ENCODE results near the gene POC1A. TPM values are rescaled to one million over a fixed set of nuclear protein-coding genes. Genes with fewer than 3 reads are reported as not detected.

The POC1A gene
- total RNA-seq, 1 donor from 2014 or later = 3.7 TPM

DNA sequence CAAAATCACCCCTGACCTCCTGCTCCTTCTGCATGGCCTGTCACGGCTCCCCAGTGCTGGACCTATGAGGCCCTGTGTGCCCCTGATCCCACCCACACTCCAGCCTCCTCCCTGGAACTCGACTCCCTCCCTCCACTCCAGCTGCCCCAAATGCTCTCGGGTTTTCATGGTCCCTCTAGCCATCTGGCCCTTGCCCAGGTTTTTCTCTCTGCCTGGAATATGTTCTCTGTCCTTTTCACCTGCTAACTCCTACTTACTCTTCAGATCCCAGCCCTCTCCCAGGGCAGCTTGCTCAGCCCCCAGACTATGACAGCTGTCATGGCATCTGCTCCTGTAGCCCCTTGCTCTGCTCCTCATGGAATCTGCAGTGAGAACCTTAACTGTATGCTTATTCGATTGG lies 128.2 kb downstream of the POC1A start:
- DNase-seq (ENCODE audit: low read depth) = no peak
- H3K4me1 Mint-ChIP-seq (ENCODE audit: low read depth, unreplicated experiment) = peaks cover 33% of the 10 kb centered on the region
- Histone ChIP-seq H3K36me3 (ENCODE audit: insufficient read depth, low read length) (no peaks in the 10 kb centered on the region), H3K9ac (ENCODE audit: low read length) (no peak overlapping the region), H4K20me1 (ENCODE audit: insufficient read depth, low read length) (no peaks in the 10 kb centered on the region), H2AFZ (ENCODE audit: low read depth, low read length) (no peak overlapping the region), H3K79me2 (ENCODE audit: insufficient read depth, low read length) (no peaks in the 10 kb centered on the region), H3K4me2 (ENCODE audit: low read length) (no peak overlapping the region), H3K9me3 (ENCODE audit: insufficient read depth, low read depth, low read length) (no peaks in the 10 kb centered on the region), H3K4me1 (ENCODE audit: insufficient read depth, low read length) (peaks cover 10% of the 10 kb centered on the region), H3K27ac (ENCODE audit: low read depth, low read length) (no peak overlapping the region), H3K4me3 (ENCODE audit: insufficient read depth, low read depth, low read length) (no peak overlapping the region), H3K27me3 (ENCODE audit: insufficient read depth, low read length) (no peaks in the 10 kb centered on the region)
- peaks cover 4% of the 10 kb centered on the region for H3K9me3 Mint-ChIP-seq (ENCODE audit: unreplicated experiment)
- no peak overlapping the region for H3K27ac Mint-ChIP-seq (ENCODE audit: unreplicated experiment)
- TF ChIP-seq, protein P1, sequence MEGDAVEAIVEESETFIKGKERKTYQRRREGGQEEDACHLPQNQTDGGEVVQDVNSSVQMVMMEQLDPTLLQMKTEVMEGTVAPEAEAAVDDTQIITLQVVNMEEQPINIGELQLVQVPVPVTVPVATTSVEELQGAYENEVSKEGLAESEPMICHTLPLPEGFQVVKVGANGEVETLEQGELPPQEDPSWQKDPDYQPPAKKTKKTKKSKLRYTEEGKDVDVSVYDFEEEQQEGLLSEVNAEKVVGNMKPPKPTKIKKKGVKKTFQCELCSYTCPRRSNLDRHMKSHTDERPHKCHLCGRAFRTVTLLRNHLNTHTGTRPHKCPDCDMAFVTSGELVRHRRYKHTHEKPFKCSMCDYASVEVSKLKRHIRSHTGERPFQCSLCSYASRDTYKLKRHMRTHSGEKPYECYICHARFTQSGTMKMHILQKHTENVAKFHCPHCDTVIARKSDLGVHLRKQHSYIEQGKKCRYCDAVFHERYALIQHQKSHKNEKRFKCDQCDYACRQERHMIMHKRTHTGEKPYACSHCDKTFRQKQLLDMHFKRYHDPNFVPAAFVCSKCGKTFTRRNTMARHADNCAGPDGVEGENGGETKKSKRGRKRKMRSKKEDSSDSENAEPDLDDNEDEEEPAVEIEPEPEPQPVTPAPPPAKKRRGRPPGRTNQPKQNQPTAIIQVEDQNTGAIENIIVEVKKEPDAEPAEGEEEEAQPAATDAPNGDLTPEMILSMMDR (IDR thresholded peaks at IDR 0.05; ENCODE audit: insufficient read depth, low read depth, low read length) = no peak
- TF ChIP-seq EZH2 (IDR thresholded peaks at IDR 0.05; ENCODE audit: insufficient read depth, low read length) = no peak
- peaks cover under 1% of the 10 kb centered on the region for H3K36me3 Mint-ChIP-seq (ENCODE audit: low read depth, unreplicated experiment)
- H3K27me3 Mint-ChIP-seq (ENCODE audit: low read depth, unreplicated experiment) = peaks cover 4% of the 10 kb centered on the region
- no peak overlapping the region for H3K4me3 Mint-ChIP-seq (ENCODE audit: unreplicated experiment)
- FAIRE-seq = no peak

DNA sequence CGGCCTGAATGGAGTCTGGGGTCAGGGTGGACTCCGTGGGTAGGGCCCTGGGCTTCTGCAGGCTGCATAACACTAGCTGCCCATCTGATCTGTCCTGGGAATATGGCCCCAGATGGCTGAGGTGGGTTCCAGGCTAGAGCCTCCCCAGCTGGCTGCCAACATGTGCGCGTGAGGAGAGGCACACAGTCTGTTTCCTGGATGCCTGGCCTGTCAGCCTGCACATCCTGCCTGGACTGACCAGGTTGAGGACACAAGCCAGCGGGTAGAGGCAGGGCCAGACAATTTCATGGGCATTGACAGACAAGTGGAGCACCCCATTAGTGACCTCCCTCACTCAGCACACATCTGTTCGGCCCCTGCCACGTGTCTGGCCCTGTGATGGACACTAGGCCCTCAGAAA lies 128.8 kb downstream of the POC1A start:
- H3K4me3 Mint-ChIP-seq (ENCODE audit: unreplicated experiment) = no peak overlapping the region
- H3K27ac ChIP-seq (ENCODE audit: low read depth, low read length) = no peak overlapping the region
- H3K27me3 Mint-ChIP-seq (ENCODE audit: low read depth, unreplicated experiment) = peaks cover 4% of the 10 kb centered on the region

More for the DNA sequence above, 128.8 kb downstream of the POC1A start:
- H3K4me1 Mint-ChIP-seq (ENCODE audit: low read depth, unreplicated experiment) = peaks cover 34% of the 10 kb centered on the region
- H3K79me2 ChIP-seq (ENCODE audit: insufficient read depth, low read length) = no peaks in the 10 kb centered on the region
- H3K4me3 ChIP-seq (ENCODE audit: insufficient read depth, low read depth, low read length) = no peak overlapping the region
- no peak for FAIRE-seq
- H3K36me3 Mint-ChIP-seq (ENCODE audit: low read depth, unreplicated experiment) = no peaks in the 10 kb centered on the region
- H4K20me1 ChIP-seq (ENCODE audit: insufficient read depth, low read length) = no peaks in the 10 kb centered on the region
- H3K4me1 ChIP-seq (ENCODE audit: insufficient read depth, low read length) = peaks cover 10% of the 10 kb centered on the region
- no peak for DNase-seq (ENCODE audit: low read depth)
- TF ChIP-seq, protein P1 (IDR thresholded peaks at IDR 0.05; ENCODE audit: insufficient read depth, low read depth, low read length) = no peak
- no peak for TF ChIP-seq EZH2 (IDR thresholded peaks at IDR 0.05; ENCODE audit: insufficient read depth, low read length)
- no peaks in the 10 kb centered on the region for H3K9me3 ChIP-seq (ENCODE audit: insufficient read depth, low read depth, low read length)
- H3K36me3 ChIP-seq (ENCODE audit: insufficient read depth, low read length) = no peaks in the 10 kb centered on the region
- no peak overlapping the region for H2AFZ ChIP-seq (ENCODE audit: low read depth, low read length)
- H3K27me3 ChIP-seq (ENCODE audit: insufficient read depth, low read length) = no peaks in the 10 kb centered on the region
- no peak overlapping the region for H3K4me2 ChIP-seq (ENCODE audit: low read length)
- no peak overlapping the region for H3K27ac Mint-ChIP-seq (ENCODE audit: unreplicated experiment)
- no peak overlapping the region for H3K9ac ChIP-seq (ENCODE audit: low read length)
- H3K9me3 Mint-ChIP-seq (ENCODE audit: unreplicated experiment) = peaks cover 3% of the 10 kb centered on the region

Other genes with a start within 250 kb of the POC1A start
- 22.9 and 25.5 TPM in 2 replicates for gene RRP9, start 212.5 kb downstream of the POC1A start, total RNA-seq
- 4.6 and 4.8 TPM in 2 replicates for gene PARP3, start 212.1 kb downstream of the POC1A start, total RNA-seq
- not detected in 2 replicates for gene GPR62, start 199.0 kb downstream of the POC1A start, total RNA-seq
- gene PCBP4, start 187.0 kb downstream of the POC1A start, total RNA-seq = 95.4 and 102 TPM in 2 replicates
- gene ABHD14B, start 180.4 kb downstream of the POC1A start, total RNA-seq = 10.3 and 12.3 TPM in 2 replicates
- gene ABHD14A, start 179.4 kb downstream of the POC1A start, total RNA-seq = 10.9 and 11.8 TPM in 2 replicates
- 16.4 and 21.1 TPM in 2 replicates for gene ACY1, start 170.9 kb downstream of the POC1A start, total RNA-seq
- gene RPL29, start 158.5 kb downstream of the POC1A start, total RNA-seq = 768 and 872 TPM in 2 replicates
- gene DUSP7, start 97.9 kb downstream of the POC1A start, total RNA-seq = 24.2 and 24.9 TPM in 2 replicates
- gene ALAS1, start 43.7 kb upstream of the POC1A start, total RNA-seq = 51.4 and 56.3 TPM in 2 replicates
- gene TLR9, start 71.2 kb upstream of the POC1A start, total RNA-seq = 0.25 and 0.36 TPM in 2 replicates
- gene TWF2, start 84.7 kb upstream of the POC1A start, total RNA-seq = 103 and 105 TPM in 2 replicates
- 8.9 and 9.1 TPM in 2 replicates for gene PPM1M, start 91.3 kb upstream of the POC1A start, total RNA-seq
- gene WDR82, start 124.2 kb upstream of the POC1A start, total RNA-seq = 57.4 and 59.7 TPM in 2 replicates
- 4.8 and 5.2 TPM in 2 replicates for gene GLYCTK, start 133.4 kb upstream of the POC1A start, total RNA-seq
- gene DNAH1, start 161.9 kb upstream of the POC1A start, total RNA-seq = 2.2 and 2.3 TPM in 2 replicates